SKM-1 treated with dmso at 0.1 percent for 144 hours (cell line): ENCODE measurements around the gene CDK6.

Experiments used
- DNase-seq: peaks from one replicate; lab custom pipeline; 2025; ENCODE audit not compliant: unreplicated experiment; lab: John Stamatoyannopoulos, UW

The CDK6 gene

GRCh38 chr7:92740134-92740533 is 96.2 kb downstream of the CDK6 start:
- DNase-seq = no peak

GRCh38 chr7:92739091-92739490 is 97.3 kb downstream of the CDK6 start:
- no peak for DNase-seq

- DNase-seq = no peak
Observed at GRCh38 chr7:92737706-92738105, 98.7 kb downstream of the CDK6 start.

GRCh38 chr7:92736870-92737269 is 99.5 kb downstream of the CDK6 start:
- no peak for DNase-seq

GRCh38 chr7:92735707-92736106 is 100.7 kb downstream of the CDK6 start:
- DNase-seq = no peak

- DNase-seq = peak; percentile 14
Observed at GRCh38 chr7:92732316-92733036, 103.9 kb downstream of the CDK6 start.

- DNase-seq = peak; percentile 49
Observed at GRCh38 chr7:92731335-92732063, 104.9 kb downstream of the CDK6 start.

DNA sequence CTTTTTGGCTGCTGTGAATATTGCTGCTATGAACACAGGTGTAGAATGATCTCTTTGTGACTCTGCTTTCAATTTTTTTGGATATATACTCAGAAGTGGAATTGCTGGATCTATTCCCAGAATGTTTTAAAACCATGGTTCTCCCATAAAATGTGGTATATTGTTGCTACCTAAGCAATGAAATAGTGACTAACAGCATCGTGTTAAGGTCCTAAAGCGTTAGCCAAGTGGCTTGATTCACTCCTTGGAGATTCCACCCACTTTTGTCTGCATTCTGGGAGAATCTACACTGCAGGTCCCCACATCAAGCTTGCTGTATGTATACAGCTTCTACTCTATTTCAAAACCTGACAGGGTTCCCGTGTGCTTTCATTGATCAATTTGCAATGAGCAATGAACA is 105.6 kb downstream of the CDK6 start:
- no peak for DNase-seq

- no peak for DNase-seq
Observed at GRCh38 chr7:92729751-92730150, 106.6 kb downstream of the CDK6 start.

- DNase-seq = no peak
Observed at GRCh38 chr7:92729172-92729571, 107.2 kb downstream of the CDK6 start.

- DNase-seq = no peak
Observed at GRCh38 chr7:92727755-92728154, 108.6 kb downstream of the CDK6 start.

GRCh38 chr7:92725161-92725925 is 111.0 kb downstream of the CDK6 start:
- DNase-seq = no peak

- no peak for DNase-seq
Observed at GRCh38 chr7:92723943-92724342, 112.4 kb downstream of the CDK6 start.

DNA sequence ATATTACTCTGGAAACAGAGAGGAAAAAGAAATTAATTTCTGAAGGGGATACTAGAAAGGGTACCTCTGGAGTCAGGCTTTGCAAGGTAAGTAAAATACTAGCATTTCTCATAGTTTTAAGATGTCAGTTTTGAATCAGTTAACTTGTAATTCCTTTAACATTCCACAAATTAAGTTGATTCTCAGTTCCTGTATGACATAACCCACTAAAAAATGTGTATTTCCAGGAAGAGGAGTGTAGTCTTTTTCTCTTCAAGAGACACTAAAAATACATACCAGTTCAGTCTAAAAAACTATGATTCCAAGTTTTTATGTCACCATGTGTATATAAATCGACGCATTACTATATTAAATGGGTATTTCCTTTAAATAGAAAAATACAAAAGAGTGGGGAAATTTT is 113.2 kb downstream of the CDK6 start:
- no peak for DNase-seq

DNA sequence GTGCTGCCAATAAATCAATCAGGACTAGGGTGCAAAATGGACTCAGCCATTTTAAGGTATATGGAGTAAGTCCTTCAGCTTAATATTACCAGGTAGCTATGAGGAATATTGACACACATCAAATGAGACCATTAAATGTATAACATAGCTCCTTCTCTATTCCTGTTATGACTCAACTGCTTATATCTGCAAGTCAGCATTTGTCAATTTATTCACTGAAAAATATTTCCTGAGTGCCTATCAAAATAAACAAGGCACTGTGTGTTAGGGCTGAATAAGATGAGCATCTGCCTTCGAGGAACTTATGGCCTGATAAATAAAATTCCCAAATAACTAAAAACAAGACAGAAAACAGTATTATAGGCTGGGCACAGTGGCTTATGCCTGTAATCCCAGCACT is 113.8 kb downstream of the CDK6 start:
- no peak for DNase-seq

DNA sequence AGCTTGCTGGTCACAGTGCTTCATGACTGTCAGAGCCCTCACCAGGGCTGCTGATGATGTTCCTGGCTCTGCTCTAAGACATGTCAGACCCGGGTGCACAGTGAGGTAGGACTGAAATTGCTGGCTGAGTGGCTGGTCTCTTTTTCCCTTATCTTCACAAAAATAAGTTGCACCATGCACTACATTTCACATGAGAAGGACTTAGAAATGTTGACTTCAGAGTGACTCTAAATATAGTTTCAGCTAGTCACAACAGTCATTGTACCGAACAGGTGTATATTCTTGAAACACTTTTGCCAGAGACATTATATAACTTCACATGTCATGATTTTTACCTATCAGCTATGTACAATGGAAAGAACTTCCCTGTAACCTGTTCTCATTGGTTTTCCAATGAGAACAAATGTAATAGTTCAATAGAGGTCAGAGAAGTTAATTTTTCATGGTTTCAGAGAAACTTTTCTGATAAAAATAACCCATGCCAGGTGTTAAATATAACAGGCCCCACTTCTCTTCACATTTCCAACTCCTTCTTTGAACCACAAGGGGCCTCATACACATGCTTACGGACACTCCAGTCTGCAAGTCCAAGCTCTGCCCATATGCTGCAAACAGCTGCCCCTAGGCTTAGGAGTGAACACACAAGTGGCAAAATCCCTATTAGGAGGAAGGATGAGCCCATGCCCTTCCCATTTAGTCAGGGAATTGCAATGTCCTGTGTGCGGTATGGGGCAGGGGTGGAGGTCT is 115.6 kb downstream of the CDK6 start:
- no peak for DNase-seq

- no peak for DNase-seq
Observed at GRCh38 chr7:92717993-92718716, 118.2 kb downstream of the CDK6 start.

- DNase-seq = no peak
Observed at GRCh38 chr7:92717623-92717992, 118.8 kb downstream of the CDK6 start.

GRCh38 chr7:92716825-92717580 is 119.4 kb downstream of the CDK6 start:
- DNase-seq = no peak

GRCh38 chr7:92715963-92716362 is 120.4 kb downstream of the CDK6 start:
- DNase-seq = no peak
